ENCODE results near the gene DPP10.

The DPP10 gene

DNA sequence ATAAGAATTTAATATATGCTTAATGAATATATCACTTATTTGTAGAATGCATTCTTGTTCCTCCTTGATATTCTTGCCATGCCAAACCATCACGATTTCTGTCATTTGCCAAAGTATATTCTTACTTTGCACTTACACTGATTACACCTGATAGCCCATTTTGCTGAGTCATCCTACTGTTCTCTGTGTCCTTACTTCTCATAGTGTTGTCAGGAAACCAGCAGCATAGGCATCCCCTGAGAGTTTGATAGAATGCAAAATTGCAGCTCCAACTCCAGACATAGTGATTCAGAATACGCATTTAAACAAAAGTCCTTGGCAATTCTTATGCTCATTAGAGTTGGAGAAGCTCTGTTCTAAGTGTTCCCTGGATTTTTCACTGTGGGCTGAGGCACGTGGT is 687.1 kb downstream of the DPP10 start:
- TF ChIP-seq, protein P1, sequence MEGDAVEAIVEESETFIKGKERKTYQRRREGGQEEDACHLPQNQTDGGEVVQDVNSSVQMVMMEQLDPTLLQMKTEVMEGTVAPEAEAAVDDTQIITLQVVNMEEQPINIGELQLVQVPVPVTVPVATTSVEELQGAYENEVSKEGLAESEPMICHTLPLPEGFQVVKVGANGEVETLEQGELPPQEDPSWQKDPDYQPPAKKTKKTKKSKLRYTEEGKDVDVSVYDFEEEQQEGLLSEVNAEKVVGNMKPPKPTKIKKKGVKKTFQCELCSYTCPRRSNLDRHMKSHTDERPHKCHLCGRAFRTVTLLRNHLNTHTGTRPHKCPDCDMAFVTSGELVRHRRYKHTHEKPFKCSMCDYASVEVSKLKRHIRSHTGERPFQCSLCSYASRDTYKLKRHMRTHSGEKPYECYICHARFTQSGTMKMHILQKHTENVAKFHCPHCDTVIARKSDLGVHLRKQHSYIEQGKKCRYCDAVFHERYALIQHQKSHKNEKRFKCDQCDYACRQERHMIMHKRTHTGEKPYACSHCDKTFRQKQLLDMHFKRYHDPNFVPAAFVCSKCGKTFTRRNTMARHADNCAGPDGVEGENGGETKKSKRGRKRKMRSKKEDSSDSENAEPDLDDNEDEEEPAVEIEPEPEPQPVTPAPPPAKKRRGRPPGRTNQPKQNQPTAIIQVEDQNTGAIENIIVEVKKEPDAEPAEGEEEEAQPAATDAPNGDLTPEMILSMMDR (IDR thresholded peaks at IDR 0.05; ENCODE audit: low read depth, low read length), result no peak
- DNase-seq (ENCODE audit: low read depth in 2 of 2), result no peak
- no peak overlapping the region for H3K4me3 ChIP-seq (replicated peaks in 1 of 2; ENCODE audit: low read depth in 2 of 2, low read length in 2 of 2)

DNA sequence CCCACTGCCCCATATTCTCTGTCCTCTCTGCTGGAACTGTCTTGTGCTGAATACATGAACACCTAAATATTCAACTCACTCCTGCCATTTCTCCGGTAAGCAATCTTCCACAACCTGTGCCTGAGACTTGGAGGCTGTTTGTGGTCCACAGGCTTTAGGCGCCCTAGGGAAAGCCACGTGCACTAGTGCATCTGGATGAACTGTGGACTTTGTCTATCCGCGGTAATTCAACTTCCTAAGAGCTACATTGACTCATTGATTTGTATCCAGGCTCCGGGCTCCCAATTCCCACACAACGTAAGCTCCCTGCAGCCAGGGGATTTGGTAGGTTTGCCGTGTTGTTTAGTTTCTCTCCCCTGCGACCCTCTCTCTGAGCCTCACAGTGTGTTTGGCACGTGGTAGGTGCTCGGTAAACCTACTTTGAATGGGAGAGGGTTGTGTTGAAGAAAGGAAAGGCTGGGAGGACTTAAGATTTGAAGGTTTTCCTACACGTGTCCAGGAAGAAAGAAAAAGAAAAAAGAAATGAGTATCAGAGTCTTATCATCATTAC is 718.2 kb downstream of the DPP10 start:
- no peak for DNase-seq (ENCODE audit: low read depth in 2 of 2)
- TF ChIP-seq, protein P1 (IDR thresholded peaks at IDR 0.05; ENCODE audit: low read depth, low read length), result no peak
- H3K4me3 ChIP-seq (replicated peaks in 1 of 2; ENCODE audit: low read depth in 2 of 2, low read length in 2 of 2), result no peak overlapping the region

DNA sequence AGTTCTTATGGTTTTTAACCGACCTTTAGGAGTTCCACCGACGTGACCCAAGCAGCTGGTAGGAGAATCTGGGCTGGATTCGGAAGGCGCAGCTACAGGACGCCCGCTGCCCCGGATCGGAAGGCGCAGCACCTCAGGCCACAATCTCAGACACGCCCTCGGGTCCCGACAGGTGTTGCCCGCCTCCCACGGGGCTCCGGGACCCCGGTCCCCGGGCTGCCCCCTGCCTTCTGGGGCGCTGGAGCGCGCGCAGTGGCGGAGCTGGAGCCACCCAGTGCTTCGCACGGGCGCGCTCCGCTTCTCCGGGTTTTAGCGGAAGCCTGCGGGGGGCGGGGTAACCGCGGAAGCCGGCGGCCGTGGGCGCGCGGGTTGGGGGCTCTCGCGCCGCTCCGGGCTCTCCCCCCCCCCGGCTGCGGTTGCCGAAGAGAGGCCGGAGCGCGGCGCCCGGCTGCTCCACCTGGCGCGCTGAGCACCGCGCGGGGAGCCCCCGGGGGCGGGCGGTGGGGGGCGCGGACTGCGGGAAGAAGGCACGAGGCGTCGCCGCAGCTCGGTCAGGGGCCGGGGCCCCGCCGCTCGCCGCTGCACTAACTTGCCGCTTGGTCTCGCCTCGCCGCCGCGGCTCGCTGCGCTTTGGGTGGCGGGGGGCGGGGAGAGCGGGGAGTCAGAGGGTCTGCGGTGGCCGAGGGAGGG is 718.8 kb downstream of the DPP10 start:
- DNase-seq (ENCODE audit: low read depth in 2 of 2), result no peak
- H3K4me3 ChIP-seq (replicated peaks in 1 of 2; ENCODE audit: low read depth in 2 of 2, low read length in 2 of 2), result no peak overlapping the region
- TF ChIP-seq, protein P1 (IDR thresholded peaks at IDR 0.05; ENCODE audit: low read depth, low read length), result no peak

DNA sequence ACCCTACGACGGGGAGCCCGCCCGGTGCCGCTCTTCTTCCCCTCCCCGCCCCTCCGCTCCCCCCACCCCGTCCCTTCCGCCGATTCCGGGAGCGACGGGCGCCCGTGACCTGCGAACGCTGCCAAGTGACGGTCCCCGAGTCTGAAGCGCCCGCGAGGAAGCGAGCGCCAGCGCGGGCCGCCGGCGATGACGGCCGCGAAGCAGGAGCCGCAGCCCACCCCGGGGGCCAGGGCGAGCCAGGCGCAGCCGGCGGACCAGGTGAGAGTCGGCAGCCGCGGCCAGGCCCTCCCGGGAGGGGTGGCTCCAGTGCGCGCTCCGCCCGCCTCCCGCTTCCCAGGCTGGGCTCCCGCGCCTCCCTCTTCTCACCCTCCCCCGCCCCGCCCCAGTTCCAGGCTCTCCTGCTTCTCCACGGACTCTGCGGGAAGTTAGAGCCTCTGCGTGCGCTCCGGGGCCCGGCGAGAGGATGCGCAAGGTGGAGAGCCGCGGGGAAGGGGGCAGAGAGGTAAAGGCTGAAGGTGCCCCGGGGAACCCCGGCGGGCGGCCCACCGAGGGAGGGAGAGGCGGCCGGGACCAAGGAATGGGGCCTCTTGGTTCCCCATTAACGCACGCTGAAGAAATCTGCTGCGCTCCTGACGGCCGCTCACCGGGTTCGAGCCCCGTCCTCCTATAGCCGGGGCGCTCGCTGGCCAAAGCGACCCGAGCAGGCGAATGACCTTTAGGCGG is 719.5 kb downstream of the DPP10 start:
- TF ChIP-seq, protein P1 (IDR thresholded peaks at IDR 0.05; ENCODE audit: low read depth, low read length), result no peak
- DNase-seq (ENCODE audit: low read depth in 2 of 2), result no peak
- no peak overlapping the region for H3K4me3 ChIP-seq (replicated peaks in 1 of 2; ENCODE audit: low read depth in 2 of 2, low read length in 2 of 2)

DNA sequence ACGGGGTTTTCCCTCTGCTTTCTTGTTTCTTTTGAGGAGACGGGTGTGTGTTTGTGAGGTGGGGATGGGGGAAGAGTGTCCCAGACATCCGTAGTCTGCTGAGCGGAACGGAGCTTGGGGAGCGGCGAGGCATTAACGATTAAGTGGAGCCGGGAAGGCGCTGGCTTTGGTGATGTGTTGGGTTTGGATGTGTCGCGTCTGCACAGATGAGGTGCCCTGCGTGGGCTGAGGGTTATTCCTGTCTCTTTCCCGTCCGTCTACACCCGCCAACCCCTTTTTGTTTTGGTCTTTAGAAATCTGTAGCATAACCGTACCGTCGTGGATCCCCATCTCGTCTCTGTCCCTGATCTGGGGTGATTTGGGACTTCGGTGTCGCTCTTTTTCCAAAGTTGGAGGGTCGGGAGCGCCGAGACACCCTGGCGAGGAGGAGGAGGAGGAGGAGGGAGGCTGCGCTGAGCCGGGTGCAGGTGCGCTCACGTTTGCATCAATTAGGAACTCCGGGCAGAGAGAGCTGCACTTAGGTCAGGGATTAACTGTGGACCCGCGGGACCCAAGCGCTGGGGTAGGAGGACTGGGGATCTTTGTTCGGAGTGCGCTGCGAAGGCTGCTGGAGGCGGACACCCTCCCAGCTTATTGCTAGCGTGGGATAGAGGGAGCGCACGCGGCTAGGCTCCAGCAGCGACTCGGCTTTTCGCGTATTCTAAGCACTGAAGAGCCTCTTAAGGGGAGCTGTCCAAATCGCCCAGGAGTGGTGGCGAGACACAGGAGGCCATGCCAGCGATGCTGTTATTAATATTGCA is 720.3 kb downstream of the DPP10 start:
- H3K4me3 ChIP-seq (replicated peaks in 1 of 2; ENCODE audit: low read depth in 2 of 2, low read length in 2 of 2), result no peak overlapping the region
- TF ChIP-seq, protein P1 (IDR thresholded peaks at IDR 0.05; ENCODE audit: low read depth, low read length), result no peak
- DNase-seq (ENCODE audit: low read depth in 2 of 2), result no peak

DNA sequence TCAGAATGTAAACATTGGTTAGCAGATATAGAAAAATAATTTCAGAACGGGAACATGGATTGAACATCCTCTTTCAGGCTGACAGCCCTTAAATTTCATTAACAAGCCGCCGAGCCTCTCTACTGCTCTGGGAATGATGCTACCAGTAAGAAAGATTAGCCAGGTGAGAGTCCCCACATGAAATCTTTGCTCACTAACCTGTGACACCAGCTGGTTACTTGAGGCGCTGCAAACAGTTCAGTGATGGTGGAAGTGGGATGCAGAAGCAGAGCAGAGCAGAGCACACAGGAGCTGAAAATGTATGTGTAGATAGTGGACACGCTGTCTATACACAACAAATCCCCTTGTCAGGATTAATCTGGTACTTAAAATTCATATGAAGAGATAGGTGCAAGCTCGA is 721.1 kb downstream of the DPP10 start:
- TF ChIP-seq, protein P1 (IDR thresholded peaks at IDR 0.05; ENCODE audit: low read depth, low read length), result no peak
- DNase-seq (ENCODE audit: low read depth in 2 of 2), result no peak
- H3K4me3 ChIP-seq (replicated peaks in 1 of 2; ENCODE audit: low read depth in 2 of 2, low read length in 2 of 2), result no peak overlapping the region

Measured in cardiac fibroblast (primary cell).